Keratinocyte (primary cell): ENCODE data around the gene NT5C. TPM values are rescaled to one million over a fixed set of nuclear protein-coding genes. Genes with fewer than 3 reads are reported as not detected.

Experiments
- DNase-seq: peaks from one replicate; pipeline ENCODE4 v3.0.0-alpha.2; 2011; ENCODE audit warnings: low read depth, missing footprints, low spot score
- FAIRE-seq: peaks from 2 replicates; lab custom pipeline; 2011; peaks lifted over from hg19 to GRCh38; lab: Jason Lieb, UNC
- H2AFZ ChIP-seq: 2 replicates; pipeline ENCODE4 v1.6.0; 2012; ENCODE audit warnings: low read length, control low read depth, inconsistent platforms; ENCODE audit not compliant: control insufficient read depth
- H3K27ac ChIP-seq: 2 replicates; pipeline ENCODE4 v1.5.1; 2011; ENCODE audit warnings: low read length; ENCODE audit not compliant: control insufficient read depth, insufficient read depth
- H3K27me3 ChIP-seq: 3 replicates; pipeline ENCODE4 v1.6.0; 2011; ENCODE audit warnings: low read length; ENCODE audit not compliant: control insufficient read depth, insufficient read depth; ENCODE audit errors: extremely low read depth
- H3K36me3 ChIP-seq, 2 experiments: 2 replicates in 1 of 2; 3 replicates in 1 of 2; pipeline ENCODE4 v1.5.1; 2011; ENCODE audit warnings: low read length in 2 of 2, mild to moderate bottlenecking in 1 of 2; ENCODE audit not compliant: control insufficient read depth in 2 of 2, insufficient read depth in 2 of 2; ENCODE audit errors: extremely low read depth in 1 of 2
- H3K4me1 ChIP-seq: 3 replicates; pipeline ENCODE4 v1.5.1; 2011; ENCODE audit warnings: low read length; ENCODE audit not compliant: control insufficient read depth, insufficient read depth; ENCODE audit errors: extremely low read depth
- H3K4me2 ChIP-seq: 3 replicates; pipeline ENCODE4 v1.6.0; 2011; ENCODE audit warnings: low read depth, low read length; ENCODE audit not compliant: control insufficient read depth, insufficient read depth; ENCODE audit errors: extremely low read depth
- H3K4me3 ChIP-seq, 3 experiments: fragments of 200-600 bp in 1 of 3; sonication (generic) in 1 of 3; 2 replicates in 2 of 3; 3 replicates in 1 of 3; pipeline ENCODE4 v1.5.1; 2011 to 2016; ENCODE audit warnings: low read length in 3 of 3, mild to moderate bottlenecking in 3 of 3, control low read depth in 2 of 3, inconsistent platforms in 1 of 3, low read depth in 1 of 3, mixed read lengths in 1 of 3, mixed run types in 1 of 3, moderate library complexity in 1 of 3; ENCODE audit not compliant: control insufficient read depth in 2 of 3, insufficient read depth in 2 of 3; ENCODE audit errors: extremely low read depth in 1 of 3
- H3K79me2 ChIP-seq: 2 replicates; pipeline ENCODE4 v1.6.0; 2012; ENCODE audit warnings: low read length; ENCODE audit not compliant: control insufficient read depth, insufficient read depth
- H3K9ac ChIP-seq: 3 replicates; pipeline ENCODE4 v1.6.0; 2011; ENCODE audit warnings: low read length; ENCODE audit not compliant: control insufficient read depth, insufficient read depth; ENCODE audit errors: extremely low read depth
- H3K9me1 ChIP-seq: 3 replicates; pipeline ENCODE4 v1.6.0; 2011; ENCODE audit warnings: low read length; ENCODE audit not compliant: control insufficient read depth, insufficient read depth; ENCODE audit errors: extremely low read depth
- H3K9me3 ChIP-seq: 2 replicates; pipeline ENCODE4 v1.5.1; 2012; ENCODE audit warnings: low read depth, low read length; ENCODE audit not compliant: control insufficient read depth
- H4K20me1 ChIP-seq: 3 replicates; pipeline ENCODE4 v1.6.0; 2011; ENCODE audit warnings: low read length; ENCODE audit not compliant: control insufficient read depth, insufficient read depth; ENCODE audit errors: extremely low read depth
- EZH2 ChIP-seq: IDR thresholded peaks from one replicate; pipeline ENCODE4 v1.6.1; 2012; ENCODE audit warnings: inconsistent platforms, mild to moderate bottlenecking, low read length, moderate library complexity
- dilution Hi-C: fragments of 300-500 bp; cut with MboI; formaldehyde crosslinking; loops from one replicate; pipeline ENCODE4 v1.7.0; 2020; ENCODE audit warnings: low sequenced_read_pairs; ENCODE audit not compliant: extremely low pct_ligation_motif_present
- polyA plus RNA-seq, 5 experiments: library from polyadenylated mRNA; depleted of rRNA in 3 of 5; stranded (reverse) in 3 of 5; stranded (forward) in 1 of 5; unstranded in 1 of 5; fragments of >200 nt; gene quantifications; 1 replicate in 1 of 5; 2 replicates in 3 of 5; 3 replicates in 1 of 5; pipeline versions ENCODE4 v1.2.1 to v1.2.3, GENCODE V29; 2011 to 2012; ENCODE audit warnings: missing spikeins in 2 of 5, low read depth in 1 of 5, low replicate concordance in 1 of 5
- TF ChIP-seq, protein P1 (sequence below), 3 experiments: IDR thresholded peaks in 1 of 3; conservative IDR thresholded peaks in 1 of 3; optimal IDR thresholded peaks in 1 of 3; 2 replicates in 2 of 3; 3 replicates in 1 of 3; pipeline versions ENCODE3 to v1.5.1; 2011; ENCODE audit warnings: low read length in 3 of 3, mild to moderate bottlenecking in 3 of 3, moderate library complexity in 2 of 3, control low read depth in 1 of 3, inconsistent platforms in 1 of 3; ENCODE audit not compliant: insufficient read depth in 2 of 3; ENCODE audit errors: extremely low read depth in 1 of 3

Gene NT5C
- polyA plus RNA-seq, 1 donor (not counting 4 experiments of a cell fraction or from before 2014, with no cell fraction given) = 29.9 TPM

DNA sequence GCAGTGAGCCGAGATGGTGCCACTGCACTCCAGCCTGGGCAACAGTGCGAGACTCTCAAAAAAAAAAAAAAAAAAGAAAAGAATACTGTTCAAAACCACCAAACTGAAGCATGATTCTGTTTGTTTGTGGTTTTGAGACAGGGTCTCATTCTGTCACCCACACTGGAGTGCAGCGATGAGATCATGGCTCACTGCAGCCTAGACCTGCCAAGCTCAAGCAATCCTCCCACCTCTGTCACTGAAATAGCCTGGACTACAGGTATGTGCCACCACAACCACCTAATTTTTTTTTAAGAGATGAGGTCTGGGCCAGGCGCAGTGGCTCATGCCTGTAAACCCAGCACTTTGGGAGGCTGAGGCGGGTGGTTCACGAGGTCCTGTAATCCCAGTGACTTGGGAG is 46.9 kb upstream of the NT5C start:
- H3K4me1 ChIP-seq = peaks cover 2% of the 10 kb centered on the region
- peaks cover 85% of the 10 kb centered on the region for H3K79me2 ChIP-seq
- peaks cover 13 to 35% of the 10 kb centered on the region in 2 experiments for H3K36me3 ChIP-seq
- FAIRE-seq = no peak
- no peak for TF ChIP-seq EZH2
- TF ChIP-seq, protein P1, sequence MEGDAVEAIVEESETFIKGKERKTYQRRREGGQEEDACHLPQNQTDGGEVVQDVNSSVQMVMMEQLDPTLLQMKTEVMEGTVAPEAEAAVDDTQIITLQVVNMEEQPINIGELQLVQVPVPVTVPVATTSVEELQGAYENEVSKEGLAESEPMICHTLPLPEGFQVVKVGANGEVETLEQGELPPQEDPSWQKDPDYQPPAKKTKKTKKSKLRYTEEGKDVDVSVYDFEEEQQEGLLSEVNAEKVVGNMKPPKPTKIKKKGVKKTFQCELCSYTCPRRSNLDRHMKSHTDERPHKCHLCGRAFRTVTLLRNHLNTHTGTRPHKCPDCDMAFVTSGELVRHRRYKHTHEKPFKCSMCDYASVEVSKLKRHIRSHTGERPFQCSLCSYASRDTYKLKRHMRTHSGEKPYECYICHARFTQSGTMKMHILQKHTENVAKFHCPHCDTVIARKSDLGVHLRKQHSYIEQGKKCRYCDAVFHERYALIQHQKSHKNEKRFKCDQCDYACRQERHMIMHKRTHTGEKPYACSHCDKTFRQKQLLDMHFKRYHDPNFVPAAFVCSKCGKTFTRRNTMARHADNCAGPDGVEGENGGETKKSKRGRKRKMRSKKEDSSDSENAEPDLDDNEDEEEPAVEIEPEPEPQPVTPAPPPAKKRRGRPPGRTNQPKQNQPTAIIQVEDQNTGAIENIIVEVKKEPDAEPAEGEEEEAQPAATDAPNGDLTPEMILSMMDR (optimal IDR thresholded peaks at IDR 0.05 in 1 of 3, IDR thresholded peaks at IDR 0.05 in 1 of 3, conservative IDR thresholded peaks at IDR 0.05 in 1 of 3; ENCODE audit: extremely low read depth in 1 of 3, insufficient read depth in 2 of 3, low read length in 3 of 3) = no peak
- dilution Hi-C loops = no loop called here
- no peak overlapping the region for H3K9ac ChIP-seq
- DNase-seq = no peak
- peaks cover 12% of the 10 kb centered on the region for H4K20me1 ChIP-seq
- H3K27ac ChIP-seq = no peak overlapping the region
- H3K9me1 ChIP-seq = no peaks in the 10 kb centered on the region
- H3K27me3 ChIP-seq = no peaks in the 10 kb centered on the region
- no peak overlapping the region for H2AFZ ChIP-seq
- no peak overlapping the region for H3K4me2 ChIP-seq
- H3K9me3 ChIP-seq = no peaks in the 10 kb centered on the region
- H3K4me3 ChIP-seq = no peak overlapping the region

DNA sequence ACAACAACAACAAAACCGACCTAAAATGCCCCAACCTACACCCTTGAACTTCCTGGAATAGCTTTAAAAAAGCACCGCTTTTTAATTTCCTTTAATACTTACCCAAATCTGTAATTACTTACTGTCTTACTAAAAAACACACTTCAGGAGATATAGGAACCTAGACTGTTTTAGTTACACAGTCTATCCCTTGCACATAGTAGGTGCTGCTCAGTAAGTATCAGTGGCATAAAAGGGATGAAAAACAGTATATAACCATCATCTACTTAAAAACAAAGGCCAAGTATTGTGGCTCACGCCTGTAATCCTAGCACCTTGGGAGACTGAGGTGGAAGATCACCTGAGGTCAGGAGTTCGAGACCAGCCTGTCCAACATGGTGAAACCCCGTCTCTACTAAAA is 45.1 kb upstream of the NT5C start:
- no peaks in the 10 kb centered on the region for H3K9me1 ChIP-seq
- DNase-seq = no peak
- no peak for FAIRE-seq
- H4K20me1 ChIP-seq = peaks cover 12% of the 10 kb centered on the region
- H3K9ac ChIP-seq = no peak overlapping the region
- dilution Hi-C loops = no loop called here
- no peak for TF ChIP-seq EZH2
- TF ChIP-seq, protein P1 (optimal IDR thresholded peaks at IDR 0.05 in 1 of 3, IDR thresholded peaks at IDR 0.05 in 1 of 3, conservative IDR thresholded peaks at IDR 0.05 in 1 of 3; ENCODE audit: extremely low read depth in 1 of 3, insufficient read depth in 2 of 3, low read length in 3 of 3) = no peak
- H3K9me3 ChIP-seq = no peaks in the 10 kb centered on the region
- no peak overlapping the region for H3K27ac ChIP-seq
- H2AFZ ChIP-seq = no peak overlapping the region
- peaks cover 17 to 39% of the 10 kb centered on the region in 2 experiments for H3K36me3 ChIP-seq
- H3K27me3 ChIP-seq = no peaks in the 10 kb centered on the region
- no peak overlapping the region for H3K4me3 ChIP-seq
- H3K79me2 ChIP-seq = peaks cover 89% of the 10 kb centered on the region
- H3K4me2 ChIP-seq = no peak overlapping the region
- H3K4me1 ChIP-seq = no peaks in the 10 kb centered on the region
